ENCODE measurements around the gene NRXN3. TPM values are rescaled to one million over a fixed set of nuclear protein-coding genes. Genes with fewer than 3 reads are reported as not detected.

Gene NRXN3
- total RNA-seq, 1 experiment from 2014 or later = not detected

DNA sequence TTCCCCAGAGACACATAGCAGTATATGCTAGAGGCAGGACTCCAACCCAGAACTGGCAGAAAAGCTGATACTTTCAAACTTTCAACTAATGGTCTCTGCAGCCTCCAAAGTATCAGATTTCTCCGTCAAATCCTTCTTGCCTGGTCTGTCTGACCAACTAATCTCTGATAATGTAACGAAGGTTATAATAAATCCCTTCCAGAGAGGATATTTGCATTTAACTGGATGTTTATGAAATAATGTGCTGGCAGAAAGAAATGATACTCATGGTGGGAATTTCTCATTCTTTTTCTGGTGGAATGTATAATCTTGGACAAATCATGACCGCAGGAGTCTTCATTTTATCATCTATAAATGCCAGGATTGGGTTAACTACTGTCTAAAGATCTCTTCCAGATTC lies 1180.8 kb downstream of the NRXN3 start:
- no peak for TF ChIP-seq SIN3A (IDR thresholded peaks at IDR 0.05; ENCODE audit: borderline replicate concordance, insufficient read depth, low read depth, low read length)
- H3K9me3 ChIP-seq (ENCODE audit: control insufficient read depth, insufficient read depth, low read depth, low read length) = no peaks in the 10 kb centered on the region
- H3K4me3 ChIP-seq (ENCODE audit: low read depth in 2 of 2, low read length in 2 of 2) = no peak overlapping the region
- BruUV-seq (replicated peaks) = no TSS peak
- ChIA-PET CTCF (no interaction called here), POLR2A (no interaction called here)
- intact Hi-C loops (cut with micrococcal nuclease; ENCODE audit: unreplicated experiment) (no loop called here), in situ Hi-C loops (cut with HindIII; ENCODE audit: low pct_unique_long_range_greater_than_20kb, low sequenced_read_pairs) (no loop called here)
- no peaks in the 10 kb centered on the region for H3K27me3 ChIP-seq (ENCODE audit: control insufficient read depth, insufficient read depth, low read length)
- no peak for DNase-seq (ENCODE audit: low read depth, low spot score)
- no peak overlapping the region for H3K27ac ChIP-seq (ENCODE audit: low read length)
- no peaks in the 10 kb centered on the region for H3K36me3 ChIP-seq (ENCODE audit: control insufficient read depth, insufficient read depth, low read length)
- no peaks in the 10 kb centered on the region for H3K4me1 ChIP-seq (ENCODE audit: control insufficient read depth, insufficient read depth, low read length)
- ATAC-seq = no peak

DNA sequence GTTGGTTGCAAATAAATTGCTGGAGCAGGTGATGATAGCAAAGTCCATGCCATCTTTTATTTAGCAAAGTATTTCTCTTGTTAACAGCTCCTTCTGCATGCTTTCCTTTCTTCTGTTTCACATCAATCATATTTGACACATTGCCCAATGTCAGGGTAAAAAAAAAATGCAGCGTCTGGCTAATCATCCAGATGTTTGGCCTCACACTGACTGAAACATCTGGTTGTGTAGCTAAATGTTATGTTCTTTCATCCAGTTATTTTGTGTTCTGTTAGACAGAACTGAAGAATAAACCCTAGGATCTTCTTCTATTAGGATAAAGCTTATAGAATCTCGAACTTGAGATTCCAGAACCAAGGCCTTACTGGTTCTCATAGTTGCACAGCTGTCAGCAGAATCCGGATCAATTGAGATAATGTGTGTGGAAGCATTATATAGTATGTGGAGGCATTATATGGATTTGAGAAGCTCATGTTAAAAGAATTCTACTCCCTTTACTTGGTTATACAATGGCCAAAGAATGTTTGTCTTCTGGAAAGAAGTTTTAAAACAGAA lies 1182.0 kb downstream of the NRXN3 start:
- H3K9me3 ChIP-seq (ENCODE audit: control insufficient read depth, insufficient read depth, low read depth, low read length) = no peaks in the 10 kb centered on the region
- H3K27ac ChIP-seq (ENCODE audit: low read length) = no peak overlapping the region
- TF ChIP-seq POLR2AphosphoS5 (IDR thresholded peaks at IDR 0.05; ENCODE audit: low read depth, low read length) (no peak), SIN3A (IDR thresholded peaks at IDR 0.05; ENCODE audit: borderline replicate concordance, insufficient read depth, low read depth, low read length) (no peak), TCF7L2 (IDR thresholded peaks at IDR 0.05; ENCODE audit: low read depth, low read length) (no peak)
- TF ChIP-seq, protein P1, sequence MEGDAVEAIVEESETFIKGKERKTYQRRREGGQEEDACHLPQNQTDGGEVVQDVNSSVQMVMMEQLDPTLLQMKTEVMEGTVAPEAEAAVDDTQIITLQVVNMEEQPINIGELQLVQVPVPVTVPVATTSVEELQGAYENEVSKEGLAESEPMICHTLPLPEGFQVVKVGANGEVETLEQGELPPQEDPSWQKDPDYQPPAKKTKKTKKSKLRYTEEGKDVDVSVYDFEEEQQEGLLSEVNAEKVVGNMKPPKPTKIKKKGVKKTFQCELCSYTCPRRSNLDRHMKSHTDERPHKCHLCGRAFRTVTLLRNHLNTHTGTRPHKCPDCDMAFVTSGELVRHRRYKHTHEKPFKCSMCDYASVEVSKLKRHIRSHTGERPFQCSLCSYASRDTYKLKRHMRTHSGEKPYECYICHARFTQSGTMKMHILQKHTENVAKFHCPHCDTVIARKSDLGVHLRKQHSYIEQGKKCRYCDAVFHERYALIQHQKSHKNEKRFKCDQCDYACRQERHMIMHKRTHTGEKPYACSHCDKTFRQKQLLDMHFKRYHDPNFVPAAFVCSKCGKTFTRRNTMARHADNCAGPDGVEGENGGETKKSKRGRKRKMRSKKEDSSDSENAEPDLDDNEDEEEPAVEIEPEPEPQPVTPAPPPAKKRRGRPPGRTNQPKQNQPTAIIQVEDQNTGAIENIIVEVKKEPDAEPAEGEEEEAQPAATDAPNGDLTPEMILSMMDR (IDR thresholded peaks at IDR 0.05) = no peak
- TF ChIP-seq, protein P2, sequence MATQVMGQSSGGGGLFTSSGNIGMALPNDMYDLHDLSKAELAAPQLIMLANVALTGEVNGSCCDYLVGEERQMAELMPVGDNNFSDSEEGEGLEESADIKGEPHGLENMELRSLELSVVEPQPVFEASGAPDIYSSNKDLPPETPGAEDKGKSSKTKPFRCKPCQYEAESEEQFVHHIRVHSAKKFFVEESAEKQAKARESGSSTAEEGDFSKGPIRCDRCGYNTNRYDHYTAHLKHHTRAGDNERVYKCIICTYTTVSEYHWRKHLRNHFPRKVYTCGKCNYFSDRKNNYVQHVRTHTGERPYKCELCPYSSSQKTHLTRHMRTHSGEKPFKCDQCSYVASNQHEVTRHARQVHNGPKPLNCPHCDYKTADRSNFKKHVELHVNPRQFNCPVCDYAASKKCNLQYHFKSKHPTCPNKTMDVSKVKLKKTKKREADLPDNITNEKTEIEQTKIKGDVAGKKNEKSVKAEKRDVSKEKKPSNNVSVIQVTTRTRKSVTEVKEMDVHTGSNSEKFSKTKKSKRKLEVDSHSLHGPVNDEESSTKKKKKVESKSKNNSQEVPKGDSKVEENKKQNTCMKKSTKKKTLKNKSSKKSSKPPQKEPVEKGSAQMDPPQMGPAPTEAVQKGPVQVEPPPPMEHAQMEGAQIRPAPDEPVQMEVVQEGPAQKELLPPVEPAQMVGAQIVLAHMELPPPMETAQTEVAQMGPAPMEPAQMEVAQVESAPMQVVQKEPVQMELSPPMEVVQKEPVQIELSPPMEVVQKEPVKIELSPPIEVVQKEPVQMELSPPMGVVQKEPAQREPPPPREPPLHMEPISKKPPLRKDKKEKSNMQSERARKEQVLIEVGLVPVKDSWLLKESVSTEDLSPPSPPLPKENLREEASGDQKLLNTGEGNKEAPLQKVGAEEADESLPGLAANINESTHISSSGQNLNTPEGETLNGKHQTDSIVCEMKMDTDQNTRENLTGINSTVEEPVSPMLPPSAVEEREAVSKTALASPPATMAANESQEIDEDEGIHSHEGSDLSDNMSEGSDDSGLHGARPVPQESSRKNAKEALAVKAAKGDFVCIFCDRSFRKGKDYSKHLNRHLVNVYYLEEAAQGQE (IDR thresholded peaks at IDR 0.05; ENCODE audit: insufficient read depth in 1 of 2, low read depth in 2 of 2, low read length in 1 of 2) = no peak
- DNase-seq (ENCODE audit: low read depth, low spot score) = no peak
- ChIA-PET CTCF (no interaction called here), POLR2A (no interaction called here)
- no peak overlapping the region for H3K4me3 ChIP-seq (ENCODE audit: low read depth in 2 of 2, low read length in 2 of 2)
- intact Hi-C loops (cut with micrococcal nuclease; ENCODE audit: unreplicated experiment) = no loop called here
- H3K36me3 ChIP-seq (ENCODE audit: control insufficient read depth, insufficient read depth, low read length) = no peaks in the 10 kb centered on the region
- no peaks in the 10 kb centered on the region for H3K4me1 ChIP-seq (ENCODE audit: control insufficient read depth, insufficient read depth, low read length)
- BruUV-seq (replicated peaks) = no TSS peak
- H3K27me3 ChIP-seq (ENCODE audit: control insufficient read depth, insufficient read depth, low read length) = no peaks in the 10 kb centered on the region
- ATAC-seq = no peak
- in situ Hi-C loops (cut with HindIII; ENCODE audit: low pct_unique_long_range_greater_than_20kb, low sequenced_read_pairs) = no loop called here

DNA sequence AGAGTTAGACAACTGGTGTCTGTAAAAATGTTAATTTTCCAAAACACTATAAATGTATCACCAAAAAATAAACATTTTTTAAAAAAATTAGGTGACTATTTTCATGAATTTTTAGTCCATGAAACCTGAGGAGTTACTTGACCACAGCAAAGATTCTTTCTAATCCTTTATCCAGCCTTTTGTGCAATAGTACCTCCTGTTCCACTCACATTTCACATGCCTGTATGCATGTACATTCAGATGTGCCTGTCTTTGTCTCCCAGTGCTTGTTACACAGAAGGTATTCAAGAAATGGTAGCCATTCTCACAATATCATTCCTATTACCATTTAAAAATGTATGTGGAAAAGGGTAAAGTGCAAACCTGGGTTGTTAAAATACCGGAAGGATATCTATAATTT lies 1184.2 kb downstream of the NRXN3 start:
- TF ChIP-seq POLR2AphosphoS5 (IDR thresholded peaks at IDR 0.05; ENCODE audit: low read depth, low read length) = no peak
- TF ChIP-seq, protein P1 (IDR thresholded peaks at IDR 0.05) = no peak
- TF ChIP-seq TCF7L2 (IDR thresholded peaks at IDR 0.05; ENCODE audit: low read depth, low read length) = no peak
- TF ChIP-seq SIN3A (IDR thresholded peaks at IDR 0.05; ENCODE audit: borderline replicate concordance, insufficient read depth, low read depth, low read length) = no peak
- TF ChIP-seq, protein P2 (IDR thresholded peaks at IDR 0.05; ENCODE audit: insufficient read depth in 1 of 2, low read depth in 2 of 2, low read length in 1 of 2) = no peak
- BruUV-seq (replicated peaks) = no TSS peak
- in situ Hi-C loops (cut with HindIII; ENCODE audit: low pct_unique_long_range_greater_than_20kb, low sequenced_read_pairs) (no loop called here), intact Hi-C loops (cut with micrococcal nuclease; ENCODE audit: unreplicated experiment) (no loop called here)
- no peaks in the 10 kb centered on the region for H3K4me1 ChIP-seq (ENCODE audit: control insufficient read depth, insufficient read depth, low read length)
- H3K27ac ChIP-seq (ENCODE audit: low read length) = no peak overlapping the region
- H3K4me3 ChIP-seq (ENCODE audit: low read depth in 2 of 2, low read length in 2 of 2) = no peak overlapping the region
- H3K27me3 ChIP-seq (ENCODE audit: control insufficient read depth, insufficient read depth, low read length) = no peaks in the 10 kb centered on the region
- ChIA-PET POLR2A (no interaction called here), CTCF (no interaction called here)
- no peak for DNase-seq (ENCODE audit: low read depth, low spot score)
- no peaks in the 10 kb centered on the region for H3K9me3 ChIP-seq (ENCODE audit: control insufficient read depth, insufficient read depth, low read depth, low read length)
- ATAC-seq = no peak
- no peaks in the 10 kb centered on the region for H3K36me3 ChIP-seq (ENCODE audit: control insufficient read depth, insufficient read depth, low read length)

Data from Panc1 (cell line).